Ovary (tissue), 3 donors: ENCODE data around the gene ERN1.

ENCODE experiments used
- POLR2A ChIP-seq: fragments of 450-650 bp; IDR thresholded peaks from one replicate; pipeline ENCODE4 v1.6.1; 2017; ENCODE audit warnings: antibody characterized with exemption, mild to moderate bottlenecking, moderate library complexity
- TF ChIP-seq, protein P1 (sequence below), 3 donors: fragments of 450-650 bp in 2 of 3; fragments of 200-600 bp in 1 of 3; IDR thresholded peaks; one replicate each; pipeline versions ENCODE4 v1.5.1 to v1.8.0; 2016 to 2022; ENCODE audit warnings: antibody characterized with exemption in 3 of 3, mild to moderate bottlenecking in 1 of 3
- donor health status: DM: no; HTN: no; CAD: no.

DNA sequence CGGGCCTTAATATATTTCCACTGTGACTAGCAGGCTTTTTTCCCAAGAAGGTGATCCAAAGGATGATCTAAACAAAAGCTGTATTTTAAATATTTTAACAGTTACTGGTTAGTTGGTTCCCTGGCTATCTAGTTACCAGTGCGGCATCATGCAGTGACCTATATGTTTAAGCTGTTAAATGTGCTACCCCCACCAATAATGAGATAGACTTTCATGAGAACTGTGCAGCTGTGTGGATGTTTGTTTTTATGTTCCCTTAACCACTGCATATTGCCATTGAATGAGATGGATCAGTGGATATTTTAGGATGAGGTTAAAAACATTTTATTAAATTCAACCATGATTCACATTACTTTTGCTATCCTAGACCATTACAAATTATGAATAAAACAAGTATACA lies 16.9 kb downstream of the ERN1 start:
- TF ChIP-seq, protein P1, sequence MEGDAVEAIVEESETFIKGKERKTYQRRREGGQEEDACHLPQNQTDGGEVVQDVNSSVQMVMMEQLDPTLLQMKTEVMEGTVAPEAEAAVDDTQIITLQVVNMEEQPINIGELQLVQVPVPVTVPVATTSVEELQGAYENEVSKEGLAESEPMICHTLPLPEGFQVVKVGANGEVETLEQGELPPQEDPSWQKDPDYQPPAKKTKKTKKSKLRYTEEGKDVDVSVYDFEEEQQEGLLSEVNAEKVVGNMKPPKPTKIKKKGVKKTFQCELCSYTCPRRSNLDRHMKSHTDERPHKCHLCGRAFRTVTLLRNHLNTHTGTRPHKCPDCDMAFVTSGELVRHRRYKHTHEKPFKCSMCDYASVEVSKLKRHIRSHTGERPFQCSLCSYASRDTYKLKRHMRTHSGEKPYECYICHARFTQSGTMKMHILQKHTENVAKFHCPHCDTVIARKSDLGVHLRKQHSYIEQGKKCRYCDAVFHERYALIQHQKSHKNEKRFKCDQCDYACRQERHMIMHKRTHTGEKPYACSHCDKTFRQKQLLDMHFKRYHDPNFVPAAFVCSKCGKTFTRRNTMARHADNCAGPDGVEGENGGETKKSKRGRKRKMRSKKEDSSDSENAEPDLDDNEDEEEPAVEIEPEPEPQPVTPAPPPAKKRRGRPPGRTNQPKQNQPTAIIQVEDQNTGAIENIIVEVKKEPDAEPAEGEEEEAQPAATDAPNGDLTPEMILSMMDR (IDR thresholded peaks at IDR 0.05), result no peak
- TF ChIP-seq POLR2A, result no peak
